GM19099 (cell line): ENCODE data around the gene KCNC3.

Experiments used
- POLR2A ChIP-seq: IDR thresholded peaks from 3 replicates; pipeline ENCODE4 v1.6.1; 2011; ENCODE audit warnings: low read depth; ENCODE audit not compliant: insufficient read length; ENCODE audit errors: extremely low read depth

The KCNC3 gene

DNA sequence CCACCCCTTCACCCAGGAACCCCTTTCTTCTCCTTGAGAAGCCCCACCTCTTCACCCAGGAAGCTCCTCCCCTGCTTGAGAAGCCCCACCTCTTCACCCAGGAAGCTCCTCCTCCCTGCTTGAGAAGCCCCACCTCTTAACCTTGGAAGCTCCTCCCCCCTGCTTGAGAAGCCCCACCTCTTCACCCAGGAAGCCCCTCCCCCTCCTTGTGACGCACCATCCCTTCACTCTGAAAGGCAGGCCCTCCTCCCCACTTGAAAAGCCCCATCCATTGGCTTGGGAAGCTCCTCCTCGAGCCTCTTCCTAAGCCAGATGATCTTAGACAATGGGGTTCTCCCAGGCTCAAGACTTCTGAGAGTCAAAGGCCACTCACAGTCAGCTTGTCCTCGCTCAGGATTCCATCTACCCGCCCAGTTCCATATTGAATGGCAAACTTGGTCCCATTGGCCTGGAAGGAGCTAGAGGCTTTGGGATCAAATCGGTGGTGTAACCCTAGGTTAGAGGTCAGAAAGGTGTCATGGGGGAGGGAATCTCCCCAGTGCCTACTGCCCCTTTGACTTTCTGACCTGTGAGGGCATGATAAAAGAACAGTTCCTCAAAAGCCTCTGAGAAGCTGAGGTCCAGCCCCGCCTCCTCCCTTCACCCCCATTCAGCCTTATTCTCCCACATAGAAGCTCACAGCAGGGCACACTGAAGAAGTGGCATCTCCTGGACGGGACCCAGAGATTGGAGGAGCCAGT, 32.3 kb upstream of the KCNC3 start:
- no peak for TF ChIP-seq POLR2A

- no peak for TF ChIP-seq POLR2A
These were observed 30.2 kb upstream of the KCNC3 start for GRCh38 chr19:50359328-50359818.

- TF ChIP-seq POLR2A = peak; percentile 82
These were observed 29.5 kb upstream of the KCNC3 start for GRCh38 chr19:50358483-50359327.

- TF ChIP-seq POLR2A = peak; percentile 65
These were observed 28.3 kb upstream of the KCNC3 start for GRCh38 chr19:50357178-50358100.

DNA sequence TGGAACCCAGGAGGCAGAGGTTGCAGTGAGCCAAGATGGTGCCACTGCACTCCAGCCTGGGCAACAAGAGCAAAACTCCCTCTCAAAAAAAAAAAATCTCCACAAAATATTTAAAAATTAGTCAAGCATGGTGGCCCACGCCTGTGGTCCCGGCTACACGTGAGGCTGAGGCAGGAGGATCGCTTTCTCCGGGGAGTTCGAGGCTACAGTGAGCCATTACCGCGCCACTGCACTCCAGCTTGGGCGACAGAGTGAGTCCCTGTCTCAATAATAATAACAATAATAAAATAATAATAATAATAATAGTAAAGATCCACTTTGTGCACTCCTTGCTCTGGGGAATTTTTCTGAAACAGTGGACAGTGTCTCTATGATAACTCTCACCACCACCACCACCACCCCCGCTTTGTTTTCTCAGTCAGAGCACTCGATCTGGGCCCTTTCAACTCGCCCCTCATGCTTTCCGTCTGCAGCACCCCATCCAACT, 27.6 kb upstream of the KCNC3 start:
- TF ChIP-seq POLR2A = no peak

DNA sequence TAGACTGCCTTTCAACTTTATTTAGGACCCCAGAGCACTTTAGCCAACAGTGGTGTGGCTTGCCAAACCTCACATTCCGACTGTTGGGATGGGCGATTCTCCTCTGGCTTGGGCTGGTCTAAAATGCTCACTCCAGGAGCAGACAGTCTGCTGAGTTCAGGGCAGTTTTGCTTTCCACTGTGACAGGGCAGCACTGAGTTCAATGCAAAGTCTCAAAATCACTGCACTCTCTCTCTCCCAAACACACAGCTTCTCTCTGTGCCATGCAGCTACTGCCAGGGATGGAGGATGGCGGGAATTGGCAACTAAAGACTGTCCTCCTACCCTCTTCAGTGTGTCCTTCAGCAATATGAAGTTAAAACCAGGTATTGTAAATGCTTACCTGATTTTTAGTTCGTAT, 23.1 kb upstream of the KCNC3 start:
- no peak for TF ChIP-seq POLR2A

DNA sequence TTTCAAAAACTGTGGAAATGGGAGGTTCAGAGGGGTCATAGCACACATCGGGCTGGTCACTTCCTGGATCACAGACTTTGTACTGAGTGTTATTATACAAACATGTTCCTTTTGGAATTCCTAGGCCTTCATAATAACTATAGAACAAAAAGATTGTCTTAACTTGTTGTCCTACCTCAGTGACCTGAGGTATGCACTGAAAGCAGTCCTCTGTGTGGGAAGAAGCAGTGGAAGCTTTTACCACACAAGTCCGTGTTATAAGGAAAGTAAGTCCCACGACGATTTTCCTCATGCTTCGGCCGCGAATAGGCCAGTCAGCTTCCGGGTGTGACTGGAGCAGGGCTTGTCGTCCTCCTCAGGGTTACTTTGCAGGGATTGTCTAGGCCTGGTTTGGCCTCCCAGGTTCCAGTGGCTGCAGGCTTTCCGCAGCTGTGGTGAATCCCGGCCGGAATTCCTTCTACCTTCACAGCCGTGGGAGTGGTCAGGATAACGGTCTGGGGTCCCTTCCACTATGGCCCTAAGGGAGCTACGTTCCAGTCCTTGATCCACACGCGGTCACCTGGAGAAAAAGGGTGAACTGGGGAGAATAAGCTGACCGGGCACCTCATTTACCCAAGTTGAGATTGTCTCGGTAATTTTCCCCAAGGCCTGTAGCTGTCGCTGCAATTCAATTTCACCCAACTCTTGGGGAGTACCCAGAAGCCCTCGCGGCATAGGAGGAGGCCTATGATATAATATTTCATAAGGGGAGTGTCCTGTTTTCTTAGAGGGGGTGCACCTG, 20.3 kb upstream of the KCNC3 start:
- no peak for TF ChIP-seq POLR2A

GRCh38 chr19:50344661-50345318, 15.6 kb upstream of the KCNC3 start:
- TF ChIP-seq POLR2A = peak; percentile 69

DNA sequence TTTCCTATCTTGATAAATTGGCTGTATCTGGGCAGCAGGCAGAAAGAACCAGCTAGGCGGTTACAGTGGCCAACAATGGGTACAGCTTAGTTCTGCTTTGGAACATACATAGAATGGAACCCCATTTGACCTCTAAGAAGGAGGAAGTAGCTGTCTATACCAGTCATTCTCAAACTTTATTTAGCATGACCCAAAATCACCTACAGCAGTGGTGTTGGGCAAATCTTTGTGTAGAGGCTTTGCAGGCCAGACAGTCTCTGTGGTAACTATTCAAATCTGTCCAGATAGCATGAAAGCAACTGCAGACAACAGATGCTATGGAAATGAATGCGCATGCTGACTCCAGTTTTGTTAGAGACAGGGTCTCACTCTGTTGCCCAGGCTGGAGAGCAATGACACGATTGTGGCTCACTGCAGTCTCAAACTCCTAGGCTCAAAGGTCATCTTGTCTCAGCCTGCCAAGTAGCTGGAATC, 12.0 kb upstream of the KCNC3 start:
- TF ChIP-seq POLR2A = no peak

GRCh38 chr19:50340331-50340730, 11.2 kb upstream of the KCNC3 start:
- no peak for TF ChIP-seq POLR2A

GRCh38 chr19:50334741-50335421, 5.7 kb upstream of the KCNC3 start:
- no peak for TF ChIP-seq POLR2A

DNA sequence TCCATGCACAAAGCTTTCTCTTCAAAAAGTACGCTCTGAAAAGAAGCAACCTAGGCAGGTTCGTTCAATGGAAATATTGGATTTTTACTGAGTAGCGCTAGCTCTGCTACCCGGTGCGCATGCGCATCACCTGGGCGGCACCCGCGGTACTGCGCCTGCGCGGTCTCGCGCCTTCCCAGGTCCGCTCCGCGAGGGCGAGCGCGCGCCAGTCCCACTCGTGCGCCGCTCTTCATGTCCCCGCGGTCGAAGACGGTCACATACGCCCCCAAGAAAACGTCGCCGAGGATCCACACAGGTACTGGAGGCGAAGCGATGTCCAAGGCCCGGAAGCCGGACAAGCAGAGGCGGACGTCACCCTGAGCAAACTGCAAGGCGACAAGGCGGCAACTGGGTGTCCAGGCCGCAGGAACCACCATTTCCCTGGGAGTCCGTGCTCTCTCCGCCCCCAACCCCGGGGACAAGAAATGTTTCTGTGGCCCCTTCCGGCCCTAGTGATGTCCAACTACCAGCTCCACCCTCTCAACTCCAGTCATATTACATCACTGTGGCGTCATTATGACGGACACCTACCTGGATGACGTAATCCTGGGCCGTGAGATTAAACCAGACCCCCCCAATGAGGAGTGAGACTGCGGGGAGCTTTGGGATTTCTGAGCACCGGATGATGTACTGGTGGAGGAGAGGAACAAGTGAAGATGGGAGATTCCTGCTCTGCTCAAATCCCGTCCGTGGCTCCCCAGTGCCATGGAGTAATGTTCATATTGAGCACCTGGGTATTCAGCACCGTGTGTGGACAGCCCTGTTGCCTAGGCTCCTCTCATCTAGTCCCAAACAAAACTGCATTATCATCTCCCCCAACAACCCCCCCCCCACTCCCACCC, 4.8 kb upstream of the KCNC3 start:
- TF ChIP-seq POLR2A = peak; percentile 50

- TF ChIP-seq POLR2A = no peak
These were observed 4.1 kb upstream of the KCNC3 start for GRCh38 chr19:50333235-50333736.
